Inflammatory macrophage (primary cell): Measurements from ENCODE around the gene FSD1L.
"Not testable (repeated sequence)": the region's sequence is repeated elsewhere in the genome, so short reads cannot be mapped to it uniquely, and the experiment has no call there.

Source experiments
- DNase-seq, 2 donors: peaks; one replicate each; pipeline ENCODE4 v3.0.0-alpha.2; 2020 to 2022

Gene FSD1L

GRCh38 chr9:105579952-105580351 lies 132.1 kb downstream of the FSD1L start:
- not testable (repeated sequence) for DNase-seq

GRCh38 chr9:105581550-105581949 lies 133.7 kb downstream of the FSD1L start:
- DNase-seq = not testable (repeated sequence)

DNA sequence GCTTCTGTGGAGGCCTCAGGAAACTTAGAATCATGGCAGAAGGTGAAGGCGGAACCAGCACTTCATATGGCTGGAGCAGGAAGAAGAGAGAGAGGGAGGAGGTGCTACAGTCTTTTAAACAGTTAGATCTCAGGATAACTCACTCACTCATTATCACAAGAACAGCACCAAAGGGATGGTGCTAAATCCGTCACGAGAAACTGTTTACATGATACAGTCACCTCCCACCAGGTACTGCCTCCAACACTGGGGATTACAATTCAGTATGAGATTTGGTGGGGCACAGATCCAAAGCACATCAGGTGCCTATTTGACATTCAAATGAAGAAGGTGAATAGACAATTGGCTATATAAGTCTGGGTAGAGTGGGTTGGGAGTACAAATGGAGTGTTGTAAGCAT lies 145.3 kb downstream of the FSD1L start:
- no peak for DNase-seq
